SK-N-MC (cell line): ENCODE results near the gene INPP4B.

Source experiments
- DNase-seq: peaks from one replicate; pipeline ENCODE4 v3.0.0-alpha.2; 2011; ENCODE audit warnings: low read depth, low spot score
- H3K27ac ChIP-seq: fragments of 200-600 bp; sonication (generic); 2 replicates; pipeline ENCODE4 v1.5.1; 2016; ENCODE audit warnings: mixed run types
- H3K36me3 ChIP-seq: fragments of 200-600 bp; sonication (generic); 2 replicates; pipeline ENCODE4 v1.6.1; 2017; ENCODE audit warnings: antibody characterized with exemption, low read length, mixed read lengths; ENCODE audit not compliant: insufficient read depth
- H3K4me3 ChIP-seq: fragments of 200-600 bp; sonication (generic); 2 replicates; pipeline ENCODE4 v1.5.1; 2016
- H3K9ac ChIP-seq: fragments of 200-600 bp; sonication (generic); 2 replicates; pipeline ENCODE4 v1.8.0; 2017; ENCODE audit warnings: mixed run types, mixed read lengths; ENCODE audit not compliant: insufficient read length
- H3K9me3 ChIP-seq: fragments of 200-600 bp; sonication (generic); 2 replicates; pipeline ENCODE4 v1.6.1; 2017; ENCODE audit warnings: low read depth, mild to moderate bottlenecking, antibody characterized with exemption, low read length, moderate library complexity, mixed read lengths
- EZH2 ChIP-seq: fragments of 200-600 bp; sonication (generic); IDR thresholded peaks from one replicate; pipeline ENCODE4 v1.6.1; 2017; ENCODE audit warnings: antibody characterized with exemption
- FOXP2 ChIP-seq: optimal IDR thresholded peaks from 2 replicates; pipeline ENCODE3; 2011; ENCODE audit warnings: mild to moderate bottlenecking, moderate library complexity; ENCODE audit not compliant: insufficient read depth; ENCODE audit errors: extremely low read length, control extremely low read depth
- POLR2AphosphoS5 ChIP-seq: IDR thresholded peaks from 2 replicates; pipeline ENCODE4 v1.6.1; 2012; ENCODE audit warnings: mild to moderate bottlenecking, low read depth, low read length, borderline replicate concordance

INPP4B gene

GRCh38 chr4:142539796-142540482, 306.2 kb downstream of the INPP4B start:
- no peaks in the 10 kb centered on the region for H3K36me3 ChIP-seq
- no peak for TF ChIP-seq EZH2
- TF ChIP-seq FOXP2, result no peak
- no peak for TF ChIP-seq POLR2AphosphoS5
- H3K9me3 ChIP-seq, result no peaks in the 10 kb centered on the region
- no peak overlapping the region for H3K4me3 ChIP-seq
- H3K27ac ChIP-seq, result no peak overlapping the region
- no peak overlapping the region for H3K9ac ChIP-seq
- no peak for DNase-seq

GRCh38 chr4:142535009-142535408, 311.1 kb downstream of the INPP4B start:
- no peaks in the 10 kb centered on the region for H3K36me3 ChIP-seq
- no peak overlapping the region for H3K4me3 ChIP-seq
- TF ChIP-seq FOXP2, result no peak
- no peak for TF ChIP-seq EZH2
- no peak for TF ChIP-seq POLR2AphosphoS5
- no peaks in the 10 kb centered on the region for H3K9me3 ChIP-seq
- H3K27ac ChIP-seq, result no peak overlapping the region
- no peak overlapping the region for H3K9ac ChIP-seq
- no peak for DNase-seq

DNA sequence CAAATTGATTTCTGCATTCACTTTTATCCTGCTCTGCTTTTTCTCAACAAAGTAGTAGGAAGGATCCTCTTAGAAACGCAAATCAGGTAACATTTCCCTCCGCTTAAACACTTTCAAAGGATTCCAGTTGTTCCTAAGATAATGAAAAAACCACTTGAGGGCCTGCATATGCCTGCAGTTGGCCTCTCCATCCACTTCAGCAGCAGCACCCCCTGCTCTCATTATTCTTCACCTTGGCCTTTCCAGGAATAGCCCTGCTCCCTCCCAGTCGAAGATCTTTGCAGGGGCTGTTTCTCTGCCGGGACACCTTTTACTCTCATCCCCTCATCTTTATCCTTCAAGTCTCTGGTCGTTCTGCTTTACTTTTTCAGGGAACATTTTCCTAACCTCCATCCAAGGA, 314.0 kb downstream of the INPP4B start:
- DNase-seq, result no peak
- no peaks in the 10 kb centered on the region for H3K36me3 ChIP-seq
- no peak for TF ChIP-seq POLR2AphosphoS5
- no peak for TF ChIP-seq FOXP2
- no peak for TF ChIP-seq EZH2

DNA sequence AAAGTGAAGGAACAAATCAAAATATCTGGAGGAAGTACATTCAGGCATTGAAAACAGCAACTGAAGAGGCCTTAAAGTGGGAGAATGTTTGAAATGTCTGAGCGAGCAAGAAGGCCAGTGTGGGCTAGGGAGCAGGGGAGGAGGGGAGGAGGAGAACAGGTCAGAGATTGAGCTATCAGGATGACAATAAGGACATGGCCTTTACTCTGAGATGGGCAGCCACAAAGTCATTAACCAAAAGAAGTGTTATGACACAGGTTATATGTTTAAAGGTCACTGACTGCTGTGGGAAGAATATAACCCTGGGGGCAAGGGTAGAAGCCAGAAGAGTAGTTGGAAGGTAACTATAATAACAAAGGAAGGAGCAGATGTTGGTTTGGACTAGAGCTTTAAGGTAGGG, 315.4 kb downstream of the INPP4B start:
- no peak overlapping the region for H3K4me3 ChIP-seq
- no peak overlapping the region for H3K9ac ChIP-seq
- TF ChIP-seq FOXP2, result no peak
- no peak for TF ChIP-seq EZH2
- no peak for TF ChIP-seq POLR2AphosphoS5
- H3K36me3 ChIP-seq, result no peaks in the 10 kb centered on the region
- DNase-seq, result no peak
- no peaks in the 10 kb centered on the region for H3K9me3 ChIP-seq
- no peak overlapping the region for H3K27ac ChIP-seq

More for the DNA sequence above, 314.0 kb downstream of the INPP4B start:
- Histone ChIP-seq H3K9ac (no peak overlapping the region), H3K4me3 (no peak overlapping the region), H3K27ac (no peak overlapping the region), H3K9me3 (no peaks in the 10 kb centered on the region)

GRCh38 chr4:142528433-142528832, 317.7 kb downstream of the INPP4B start:
- Histone ChIP-seq H3K4me3 (no peak overlapping the region), H3K27ac (no peak overlapping the region), H3K9ac (no peak overlapping the region), H3K36me3 (no peaks in the 10 kb centered on the region), H3K9me3 (no peaks in the 10 kb centered on the region)
- DNase-seq, result no peak
- TF ChIP-seq EZH2 (no peak), FOXP2 (no peak), POLR2AphosphoS5 (no peak)

GRCh38 chr4:142523111-142523510, 323.0 kb downstream of the INPP4B start:
- TF ChIP-seq FOXP2, result no peak
- TF ChIP-seq POLR2AphosphoS5, result no peak
- TF ChIP-seq EZH2, result no peak
- no peaks in the 10 kb centered on the region for H3K9me3 ChIP-seq
- H3K36me3 ChIP-seq, result no peaks in the 10 kb centered on the region
- no peak overlapping the region for H3K4me3 ChIP-seq
- no peak for DNase-seq
- H3K27ac ChIP-seq, result no peak overlapping the region
- no peak overlapping the region for H3K9ac ChIP-seq

DNA sequence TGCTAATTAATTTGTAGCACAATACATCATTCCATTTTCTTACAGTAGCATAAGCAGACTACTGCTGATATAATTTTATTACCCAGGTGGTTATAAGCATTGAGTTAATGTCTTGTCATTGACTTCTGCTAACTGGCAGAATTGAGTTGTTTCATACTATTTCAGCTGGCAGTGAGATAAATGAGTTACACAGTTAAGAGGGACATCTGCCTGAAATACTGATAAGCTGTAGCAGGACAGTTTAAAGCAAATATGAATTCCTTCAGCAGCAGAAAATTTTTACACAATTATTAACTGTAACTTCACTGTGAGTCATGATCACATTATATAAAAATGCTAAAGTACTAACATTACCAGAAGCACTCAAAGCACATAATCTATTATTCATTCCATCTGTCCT, 326.8 kb downstream of the INPP4B start:
- no peaks in the 10 kb centered on the region for H3K36me3 ChIP-seq
- H3K27ac ChIP-seq, result no peak overlapping the region
- H3K9me3 ChIP-seq, result no peaks in the 10 kb centered on the region
- no peak overlapping the region for H3K4me3 ChIP-seq
- TF ChIP-seq FOXP2 (no peak), EZH2 (no peak), POLR2AphosphoS5 (no peak)
- no peak overlapping the region for H3K9ac ChIP-seq
- DNase-seq, result no peak

DNA sequence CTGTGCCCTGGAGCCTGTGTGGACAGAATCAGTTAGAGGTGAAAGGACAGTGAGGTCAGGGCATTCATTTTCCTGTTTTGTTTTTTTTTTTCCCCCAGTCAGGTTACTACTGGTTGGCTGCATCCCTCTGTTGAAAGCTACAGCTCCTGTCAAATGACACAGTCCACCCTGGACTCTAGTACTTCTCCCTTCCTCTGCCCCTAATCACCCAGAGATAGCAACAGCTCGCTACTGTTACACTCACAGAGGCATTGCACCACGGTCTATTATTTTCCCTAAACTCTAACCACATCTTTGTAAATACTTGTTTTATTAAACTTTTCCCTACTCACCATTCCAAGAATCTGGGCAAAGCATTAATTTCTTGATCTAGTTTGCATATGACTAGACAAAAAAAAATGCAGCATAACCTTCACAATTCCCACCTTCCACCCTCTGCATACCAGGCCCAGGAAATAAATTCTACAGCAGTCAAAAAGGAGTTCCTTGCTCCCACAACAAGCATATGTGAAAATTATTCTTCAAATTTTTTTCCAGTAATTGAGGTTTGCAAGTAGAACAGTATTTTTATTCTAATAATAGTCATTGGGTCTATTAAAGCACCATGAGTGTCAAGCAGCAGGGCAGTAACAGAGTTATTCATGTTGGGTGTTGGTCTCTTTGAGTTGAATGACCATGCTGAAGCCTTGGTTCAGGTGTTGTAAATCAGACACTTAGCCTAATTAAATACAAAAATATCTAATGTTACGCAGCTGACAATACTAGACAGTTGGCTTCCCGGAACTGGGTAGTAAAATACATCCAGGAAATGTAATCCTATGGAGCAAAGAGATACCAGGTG, 329.2 kb downstream of the INPP4B start:
- Histone ChIP-seq H3K36me3 (no peaks in the 10 kb centered on the region), H3K9me3 (no peaks in the 10 kb centered on the region), H3K27ac (no peak overlapping the region), H3K9ac (no peak overlapping the region), H3K4me3 (no peak overlapping the region)
- TF ChIP-seq EZH2 (no peak), POLR2AphosphoS5 (no peak), FOXP2 (no peak)
- no peak for DNase-seq

- H3K36me3 ChIP-seq, result no peaks in the 10 kb centered on the region
- H3K9ac ChIP-seq, result no peak overlapping the region
- no peak overlapping the region for H3K27ac ChIP-seq
- no peak overlapping the region for H3K4me3 ChIP-seq
- no peaks in the 10 kb centered on the region for H3K9me3 ChIP-seq
- TF ChIP-seq EZH2 (no peak), POLR2AphosphoS5 (no peak), FOXP2 (no peak)
- DNase-seq, result no peak
These were observed 333.9 kb downstream of the INPP4B start for GRCh38 chr4:142512161-142512560.
